Panc1 (cell line): Measurements from ENCODE around the gene RTL3. TPM values are rescaled to one million over a fixed set of nuclear protein-coding genes. Genes with fewer than 3 reads are reported as not detected.

ENCODE experiments used
- ATAC-seq: fragments of 200-7000 bp; cut with Tn5 transposase; 2 replicates; pipeline ENCODE4 v1.9.1; 2020; ENCODE audit warnings: mild to moderate bottlenecking, moderate library complexity
- Bru-seq: library from RNA; stranded (reverse); fragments of 400-500 nt; gene quantifications from one replicate; lab custom pipeline; 2021; lab: Mats Ljungman, UMichigan
- BruChase-seq, 2 experiments: library from RNA; stranded (reverse); fragments of 400-500 nt; gene quantifications; one replicate each; lab custom pipeline; 2021; lab: Mats Ljungman, UMichigan
- BruUV-seq: library from RNA; stranded (reverse); fragments of 400-500 nt; replicated peaks from 2 replicates; lab custom pipeline; 2021; lab: Mats Ljungman, UMichigan
- CTCF ChIA-PET: fragments of 300-600 bp; sonication (Branson Sonifier 250); formaldehyde crosslinking; loops from one replicate; lab custom pipeline; 2022; ENCODE audit warnings: antibody characterized with exemption; lab: Charles Lee
- POLR2A ChIA-PET: fragments of 300-600 bp; sonication (Branson Sonifier 250); formaldehyde crosslinking; loops from one replicate; lab custom pipeline; 2022; ENCODE audit warnings: antibody characterized with exemption; lab: Charles Lee
- DNase-seq: peaks from one replicate; pipeline ENCODE4 v3.0.0-alpha.2; 2010; ENCODE audit warnings: low read depth, low spot score
- H3K27ac ChIP-seq: 2 replicates; pipeline ENCODE4 v1.5.1; 2011; ENCODE audit warnings: mild to moderate bottlenecking, low read length, inconsistent platforms
- H3K27me3 ChIP-seq: fragments of 200-500 bp; sonication (Bioruptor generic); 2 replicates; pipeline ENCODE4 v1.6.0; 2014; ENCODE audit warnings: low read length, inconsistent platforms; ENCODE audit not compliant: control insufficient read depth, insufficient read depth
- H3K36me3 ChIP-seq: fragments of 200-500 bp; sonication (Bioruptor generic); 2 replicates; pipeline ENCODE4 v1.5.1; 2014; ENCODE audit warnings: inconsistent platforms, mild to moderate bottlenecking, low read length, moderate library complexity; ENCODE audit not compliant: control insufficient read depth, insufficient read depth
- H3K4me1 ChIP-seq: 2 replicates; pipeline ENCODE4 v1.5.1; 2011; ENCODE audit warnings: inconsistent platforms, mild to moderate bottlenecking, low read length, moderate library complexity; ENCODE audit not compliant: control insufficient read depth, insufficient read depth
- H3K4me3 ChIP-seq, 2 experiments: 2 replicates each; pipeline ENCODE4 v1.5.1; 2011 to 2012; ENCODE audit warnings: low read depth in 2 of 2, low read length in 2 of 2, mild to moderate bottlenecking in 2 of 2, inconsistent platforms in 1 of 2, moderate library complexity in 1 of 2
- H3K9me3 ChIP-seq: fragments of 200-500 bp; sonication (Bioruptor generic); 2 replicates; pipeline ENCODE4 v1.5.1; 2014; ENCODE audit warnings: low read depth, mild to moderate bottlenecking, inconsistent platforms, low read length, moderate library complexity; ENCODE audit not compliant: control insufficient read depth, insufficient read depth
- POLR2AphosphoS5 ChIP-seq: IDR thresholded peaks from 2 replicates; pipeline ENCODE4 v1.6.1; 2012; ENCODE audit warnings: mild to moderate bottlenecking, low read depth, low read length, moderate library complexity
- SIN3A ChIP-seq: IDR thresholded peaks from 2 replicates; pipeline ENCODE4 v1.6.1; 2012; ENCODE audit warnings: low read depth, mild to moderate bottlenecking, low read length, moderate library complexity, borderline replicate concordance; ENCODE audit not compliant: insufficient read depth
- TCF7L2 ChIP-seq: IDR thresholded peaks from 2 replicates; pipeline ENCODE4 v1.6.1; 2011; ENCODE audit warnings: mild to moderate bottlenecking, low read depth, low read length, inconsistent platforms
- in situ Hi-C: cut with HindIII; loops from 2 replicates; pipeline ENCODE4 v1.10.0; 2016; ENCODE audit warnings: low sequenced_read_pairs, low pct_unique_long_range_greater_than_20kb
- intact Hi-C: fragments of 100-400 bp; cut with micrococcal nuclease; formaldehyde crosslinking; loops from one replicate; pipeline ENCODE4 v1.10.0; 2022; ENCODE audit not compliant: unreplicated experiment
- long read RNA-seq: library from polyadenylated mRNA; unstranded; transcript quantifications from one replicate; pipeline ENCODE4 v2.0.0, GENCODE V29; 2021; ENCODE audit not compliant: unreplicated experiment
- polyA plus RNA-seq: library from polyadenylated mRNA; unstranded; fragments of >200 nt; gene quantifications from one replicate; pipeline ENCODE4 v1.2.1, GENCODE V29; 2012; ENCODE audit warnings: missing spikeins; ENCODE audit not compliant: insufficient read length
- total RNA-seq: library from RNA; stranded (reverse); gene quantifications from one replicate; pipeline ENCODE4 v1.2.1, GENCODE V29; 2021; ENCODE audit not compliant: unreplicated experiment
- TF ChIP-seq, protein P1 (sequence below): fragments of 450-650 bp; IDR thresholded peaks from 2 replicates; pipeline ENCODE4 v1.5.1; 2017; ENCODE audit warnings: mild to moderate bottlenecking
- TF ChIP-seq, protein P2 (sequence below), 2 experiments: IDR thresholded peaks; 2 replicates each; pipeline ENCODE4 v1.6.1; 2011 to 2012; ENCODE audit warnings: low read depth in 2 of 2, control low read depth in 1 of 2, low read length in 1 of 2, mild to moderate bottlenecking in 1 of 2, moderate library complexity in 1 of 2; ENCODE audit not compliant: insufficient read depth in 1 of 2

The RTL3 gene, protein sequence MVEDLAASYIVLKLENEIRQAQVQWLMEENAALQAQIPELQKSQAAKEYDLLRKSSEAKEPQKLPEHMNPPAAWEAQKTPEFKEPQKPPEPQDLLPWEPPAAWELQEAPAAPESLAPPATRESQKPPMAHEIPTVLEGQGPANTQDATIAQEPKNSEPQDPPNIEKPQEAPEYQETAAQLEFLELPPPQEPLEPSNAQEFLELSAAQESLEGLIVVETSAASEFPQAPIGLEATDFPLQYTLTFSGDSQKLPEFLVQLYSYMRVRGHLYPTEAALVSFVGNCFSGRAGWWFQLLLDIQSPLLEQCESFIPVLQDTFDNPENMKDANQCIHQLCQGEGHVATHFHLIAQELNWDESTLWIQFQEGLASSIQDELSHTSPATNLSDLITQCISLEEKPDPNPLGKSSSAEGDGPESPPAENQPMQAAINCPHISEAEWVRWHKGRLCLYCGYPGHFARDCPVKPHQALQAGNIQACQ
- total RNA-seq (not detected), Bru-seq, nascent RNA (not detected), BruChase-seq, experiment 1, labeled RNA remaining after a 2-hour chase (not detected), BruChase-seq, experiment 2, labeled RNA remaining after a 6-hour chase (not detected)
- not detected for polyA plus RNA-seq
- long read RNA-seq: 0 reads

DNA sequence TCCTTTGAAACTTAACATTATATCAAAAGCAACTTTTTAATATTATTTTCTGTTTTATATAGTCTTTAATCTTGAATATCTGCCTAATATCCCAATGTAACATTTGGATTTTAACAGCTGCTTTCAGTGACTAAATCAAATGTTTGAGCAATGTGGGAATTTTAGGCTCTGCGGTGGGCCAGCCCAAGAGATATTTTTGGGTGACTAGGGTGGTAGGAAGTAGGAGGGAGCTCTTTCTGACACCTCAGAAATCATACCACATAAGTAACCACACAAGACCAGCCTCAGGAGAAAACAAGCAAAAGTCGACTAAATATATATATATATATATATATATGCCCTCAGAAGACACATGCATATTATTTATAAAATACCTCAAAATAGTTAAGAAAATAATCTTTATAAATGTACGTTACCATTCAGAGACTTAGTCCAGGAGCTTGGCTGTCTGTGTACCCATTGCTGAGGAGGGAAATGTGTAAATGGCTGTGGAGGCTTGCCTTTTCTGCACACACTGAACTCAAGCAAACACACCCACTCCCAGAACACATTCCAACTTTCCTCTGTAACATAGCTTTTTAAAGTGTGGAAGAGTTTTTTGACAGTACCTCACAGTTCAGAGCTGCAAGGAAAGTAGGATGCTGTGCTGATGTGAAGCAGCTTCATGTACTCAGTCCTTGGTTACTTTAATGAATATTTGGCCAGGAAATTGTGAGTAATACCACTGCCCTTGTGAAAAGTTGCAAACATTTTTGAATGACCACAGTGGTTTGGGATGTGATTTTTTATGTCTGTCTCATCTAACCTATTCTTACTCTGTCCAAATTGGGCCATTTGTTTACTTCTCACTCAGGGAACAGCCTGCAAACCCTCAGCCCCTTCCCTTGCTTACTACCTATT is at the start of gene RTL3:
TSS of gene RTL3 (minus strand) at position 484 of the 900 bp plus-strand sequence. CDS start 908 bp downstream, outside the sequence.
- no peaks in the 10 kb centered on the region for H3K27me3 ChIP-seq
- no peaks in the 10 kb centered on the region for H3K9me3 ChIP-seq
- ATAC-seq (no peak), DNase-seq (no peak)
- no peak within 1 kb of the TSS for H3K4me3 ChIP-seq
- H3K27ac ChIP-seq: no peak within 1 kb of the TSS
- CTCF ChIA-PET: no interaction called here
- BruUV-seq: no TSS peak
- H3K36me3 ChIP-seq: no peaks in the 10 kb centered on the region
- POLR2A ChIA-PET: interaction anchor here (0.6 kb wide), 1 partner anchor 48 kb away, joined by 5 read pairs; no protein-coding TSS in a partner anchor
- in situ Hi-C loops: no loop called here
- intact Hi-C loops: no loop called here
- TF ChIP-seq POLR2AphosphoS5 (no peak), SIN3A (no peak), TCF7L2 (no peak)
- TF ChIP-seq, protein P1, sequence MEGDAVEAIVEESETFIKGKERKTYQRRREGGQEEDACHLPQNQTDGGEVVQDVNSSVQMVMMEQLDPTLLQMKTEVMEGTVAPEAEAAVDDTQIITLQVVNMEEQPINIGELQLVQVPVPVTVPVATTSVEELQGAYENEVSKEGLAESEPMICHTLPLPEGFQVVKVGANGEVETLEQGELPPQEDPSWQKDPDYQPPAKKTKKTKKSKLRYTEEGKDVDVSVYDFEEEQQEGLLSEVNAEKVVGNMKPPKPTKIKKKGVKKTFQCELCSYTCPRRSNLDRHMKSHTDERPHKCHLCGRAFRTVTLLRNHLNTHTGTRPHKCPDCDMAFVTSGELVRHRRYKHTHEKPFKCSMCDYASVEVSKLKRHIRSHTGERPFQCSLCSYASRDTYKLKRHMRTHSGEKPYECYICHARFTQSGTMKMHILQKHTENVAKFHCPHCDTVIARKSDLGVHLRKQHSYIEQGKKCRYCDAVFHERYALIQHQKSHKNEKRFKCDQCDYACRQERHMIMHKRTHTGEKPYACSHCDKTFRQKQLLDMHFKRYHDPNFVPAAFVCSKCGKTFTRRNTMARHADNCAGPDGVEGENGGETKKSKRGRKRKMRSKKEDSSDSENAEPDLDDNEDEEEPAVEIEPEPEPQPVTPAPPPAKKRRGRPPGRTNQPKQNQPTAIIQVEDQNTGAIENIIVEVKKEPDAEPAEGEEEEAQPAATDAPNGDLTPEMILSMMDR: no peak
- TF ChIP-seq, protein P2, sequence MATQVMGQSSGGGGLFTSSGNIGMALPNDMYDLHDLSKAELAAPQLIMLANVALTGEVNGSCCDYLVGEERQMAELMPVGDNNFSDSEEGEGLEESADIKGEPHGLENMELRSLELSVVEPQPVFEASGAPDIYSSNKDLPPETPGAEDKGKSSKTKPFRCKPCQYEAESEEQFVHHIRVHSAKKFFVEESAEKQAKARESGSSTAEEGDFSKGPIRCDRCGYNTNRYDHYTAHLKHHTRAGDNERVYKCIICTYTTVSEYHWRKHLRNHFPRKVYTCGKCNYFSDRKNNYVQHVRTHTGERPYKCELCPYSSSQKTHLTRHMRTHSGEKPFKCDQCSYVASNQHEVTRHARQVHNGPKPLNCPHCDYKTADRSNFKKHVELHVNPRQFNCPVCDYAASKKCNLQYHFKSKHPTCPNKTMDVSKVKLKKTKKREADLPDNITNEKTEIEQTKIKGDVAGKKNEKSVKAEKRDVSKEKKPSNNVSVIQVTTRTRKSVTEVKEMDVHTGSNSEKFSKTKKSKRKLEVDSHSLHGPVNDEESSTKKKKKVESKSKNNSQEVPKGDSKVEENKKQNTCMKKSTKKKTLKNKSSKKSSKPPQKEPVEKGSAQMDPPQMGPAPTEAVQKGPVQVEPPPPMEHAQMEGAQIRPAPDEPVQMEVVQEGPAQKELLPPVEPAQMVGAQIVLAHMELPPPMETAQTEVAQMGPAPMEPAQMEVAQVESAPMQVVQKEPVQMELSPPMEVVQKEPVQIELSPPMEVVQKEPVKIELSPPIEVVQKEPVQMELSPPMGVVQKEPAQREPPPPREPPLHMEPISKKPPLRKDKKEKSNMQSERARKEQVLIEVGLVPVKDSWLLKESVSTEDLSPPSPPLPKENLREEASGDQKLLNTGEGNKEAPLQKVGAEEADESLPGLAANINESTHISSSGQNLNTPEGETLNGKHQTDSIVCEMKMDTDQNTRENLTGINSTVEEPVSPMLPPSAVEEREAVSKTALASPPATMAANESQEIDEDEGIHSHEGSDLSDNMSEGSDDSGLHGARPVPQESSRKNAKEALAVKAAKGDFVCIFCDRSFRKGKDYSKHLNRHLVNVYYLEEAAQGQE (IDR thresholded peaks at IDR 0.05; ENCODE audit: insufficient read depth in 1 of 2, low read depth in 2 of 2, low read length in 1 of 2): no peak
- H3K4me1 ChIP-seq: no peaks in the 10 kb centered on the region

DNA sequence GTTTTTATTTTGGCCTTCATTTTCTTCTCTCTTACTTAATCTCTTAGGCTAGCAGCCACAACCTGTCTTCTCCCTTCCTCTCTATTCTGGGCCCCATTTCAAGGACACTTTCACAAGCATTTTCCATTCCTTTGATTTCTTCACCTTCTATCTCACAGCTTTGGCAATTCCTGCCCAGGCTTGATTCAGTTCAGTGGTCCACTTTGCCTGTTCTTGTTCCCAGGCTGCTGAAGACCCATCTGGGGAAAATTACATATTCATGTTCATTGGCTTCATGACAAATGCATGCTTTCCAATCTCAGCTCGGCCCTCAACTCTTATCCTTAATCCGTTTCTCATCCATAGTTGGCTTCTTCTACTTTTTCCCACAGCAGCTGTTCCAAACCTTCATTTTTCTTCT is 49.7 kb upstream of the RTL3 start:
- POLR2A ChIA-PET: no interaction called here
- in situ Hi-C loops: no loop called here
- DNase-seq: no peak
- H3K9me3 ChIP-seq: no peaks in the 10 kb centered on the region
- no peaks in the 10 kb centered on the region for H3K36me3 ChIP-seq
- no peak overlapping the region for H3K27ac ChIP-seq
- BruUV-seq: no TSS peak
- no peak overlapping the region for H3K4me3 ChIP-seq
- no peaks in the 10 kb centered on the region for H3K4me1 ChIP-seq
- ATAC-seq: no peak
- intact Hi-C loops: no loop called here
- no peaks in the 10 kb centered on the region for H3K27me3 ChIP-seq
- TF ChIP-seq POLR2AphosphoS5 (no peak), SIN3A (no peak), TCF7L2 (no peak)
- TF ChIP-seq, protein P2 (IDR thresholded peaks at IDR 0.05; ENCODE audit: insufficient read depth in 1 of 2, low read depth in 2 of 2, low read length in 1 of 2): no peak
- TF ChIP-seq, protein P1: no peak
- CTCF ChIA-PET: interaction anchor here (0.6 kb wide), 1 partner anchor 153 kb away, joined by 3 read pairs; no protein-coding TSS in a partner anchor
